HG02678 (cell line): ENCODE measurements around the gene LSS.

ENCODE experiments used
- ATAC-seq: cut with Tn5 transposase; IDR thresholded peaks from one replicate; pipeline ENCODE4 v1.9.1; 2021; ENCODE audit warnings: mild to moderate bottlenecking, moderate library complexity; ENCODE audit not compliant: unreplicated experiment

LSS gene

DNA sequence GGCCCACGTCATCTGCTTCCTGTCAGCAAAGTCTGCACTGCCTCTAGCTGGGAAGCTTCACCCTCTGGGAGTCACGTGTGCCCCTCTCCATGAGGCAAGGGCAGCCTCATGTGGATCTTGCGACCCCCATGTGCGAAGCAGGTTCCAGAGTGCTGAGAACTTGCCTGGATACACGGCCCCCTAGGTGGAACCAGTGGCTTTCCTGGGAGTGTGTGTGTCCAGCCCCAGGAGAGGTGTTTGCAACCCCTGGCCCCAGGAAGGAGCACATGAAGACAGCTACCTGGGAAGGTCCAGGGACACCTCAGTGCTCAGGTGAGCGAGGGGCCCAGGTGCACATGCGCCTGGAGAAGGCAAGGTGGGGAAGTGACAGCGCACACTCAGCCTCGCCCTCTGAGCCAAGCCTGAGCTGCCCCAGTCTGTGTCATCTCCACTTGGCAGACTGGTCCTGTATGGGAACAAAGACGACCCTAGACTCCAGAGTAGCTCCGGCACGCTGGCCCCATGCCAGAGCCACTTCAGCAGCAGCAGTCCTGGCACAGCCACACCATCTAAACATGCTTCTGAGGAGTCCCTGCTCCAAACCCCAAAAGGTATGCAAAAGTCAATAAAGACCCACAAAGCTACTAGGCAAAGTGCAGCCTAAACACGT lies 8.9 kb downstream of the LSS start:
- no peak for ATAC-seq

DNA sequence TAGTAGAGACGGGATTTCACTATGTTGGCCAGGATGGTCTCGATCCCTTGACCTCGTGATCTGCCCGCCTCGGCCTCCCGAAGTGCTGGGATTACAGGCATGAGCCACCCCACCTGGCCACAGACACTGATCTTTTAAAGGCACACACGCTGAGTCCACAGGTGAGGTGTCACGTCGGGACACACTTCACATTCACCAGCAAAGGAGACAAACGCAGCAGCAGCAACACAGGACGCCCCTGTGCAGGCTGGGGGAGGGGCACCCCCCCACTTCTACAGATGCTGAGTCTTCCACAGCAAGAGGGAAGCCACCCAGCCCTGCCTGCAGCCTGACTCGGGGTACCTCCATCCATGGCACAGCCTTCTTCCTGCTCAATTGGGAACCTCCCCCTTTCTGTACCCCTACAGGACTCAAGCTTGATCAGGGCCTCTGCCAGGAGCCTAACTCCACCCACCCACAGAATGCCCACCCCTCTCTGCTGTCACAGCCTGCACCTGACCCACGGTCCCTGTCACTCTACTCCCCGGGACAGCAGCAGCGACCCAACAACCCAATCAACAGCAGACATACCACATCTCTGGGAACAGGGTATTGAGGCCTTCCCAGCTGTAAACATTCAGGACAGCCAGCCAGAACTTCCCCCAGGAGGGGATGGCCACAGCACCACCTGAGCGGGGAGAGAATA lies 9.5 kb downstream of the LSS start:
- no peak for ATAC-seq

DNA sequence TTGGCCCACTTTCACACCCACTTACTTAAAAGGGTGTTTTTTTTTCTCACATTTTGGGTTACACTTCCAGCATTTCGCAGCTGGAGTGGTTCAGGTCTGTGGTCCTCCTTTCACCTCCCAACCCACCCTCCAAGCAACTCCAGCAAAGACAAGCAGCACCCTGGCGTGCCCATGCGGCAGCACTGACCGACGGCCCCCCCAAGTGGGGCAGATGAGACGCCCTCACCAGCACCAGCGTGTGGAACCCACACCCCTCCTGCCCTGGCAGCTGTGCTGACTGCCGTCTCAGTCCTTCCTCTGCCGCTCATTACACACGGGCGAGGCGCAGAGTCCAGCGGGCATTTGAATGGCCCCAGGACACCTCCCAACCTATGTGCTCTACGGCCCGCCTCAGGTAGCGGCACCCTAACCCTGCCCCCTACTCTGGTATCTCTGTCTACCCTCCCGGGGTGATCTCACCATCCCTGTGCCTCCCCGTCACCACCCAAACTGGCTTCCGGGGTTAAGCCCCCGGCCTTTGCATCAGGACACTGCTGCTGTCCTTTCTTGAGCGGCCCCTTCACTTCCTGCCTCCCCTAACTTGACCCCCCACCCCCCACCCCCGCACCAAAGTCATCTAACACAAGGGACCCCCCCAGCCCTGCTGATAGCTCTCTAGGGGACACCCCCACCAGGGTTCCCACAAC lies 10.9 kb downstream of the LSS start:
- ATAC-seq = no peak

DNA sequence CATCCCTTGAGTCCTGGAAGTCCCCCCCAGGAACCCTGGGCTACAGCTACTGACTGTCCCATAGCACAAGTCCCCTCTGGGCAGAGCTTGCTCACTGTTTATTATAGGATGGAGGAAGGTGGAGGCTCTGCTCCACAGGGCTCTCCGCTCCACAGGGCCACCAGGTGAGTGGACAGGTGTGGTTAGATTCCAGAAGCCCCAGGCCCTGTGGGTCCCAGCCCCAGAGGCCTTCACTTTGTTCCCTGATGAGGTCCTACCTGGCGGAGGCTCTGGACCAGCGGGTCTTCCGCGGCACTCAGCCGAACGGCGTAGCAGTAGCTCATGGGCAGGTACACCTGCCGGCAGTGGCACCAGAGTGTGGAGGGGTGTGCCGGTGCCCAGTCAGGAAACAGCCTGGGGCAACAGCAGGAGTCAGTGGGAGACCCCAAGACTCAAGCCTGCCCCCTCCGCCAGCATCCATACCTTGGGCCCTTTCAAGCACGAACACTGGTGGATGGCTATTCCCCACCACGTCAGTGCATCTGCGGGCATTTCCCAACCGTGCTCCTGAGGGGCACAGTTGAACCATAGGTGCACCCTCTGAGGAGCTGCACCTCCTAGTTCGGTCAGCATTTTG lies 12.3 kb downstream of the LSS start:
- no peak for ATAC-seq

DNA sequence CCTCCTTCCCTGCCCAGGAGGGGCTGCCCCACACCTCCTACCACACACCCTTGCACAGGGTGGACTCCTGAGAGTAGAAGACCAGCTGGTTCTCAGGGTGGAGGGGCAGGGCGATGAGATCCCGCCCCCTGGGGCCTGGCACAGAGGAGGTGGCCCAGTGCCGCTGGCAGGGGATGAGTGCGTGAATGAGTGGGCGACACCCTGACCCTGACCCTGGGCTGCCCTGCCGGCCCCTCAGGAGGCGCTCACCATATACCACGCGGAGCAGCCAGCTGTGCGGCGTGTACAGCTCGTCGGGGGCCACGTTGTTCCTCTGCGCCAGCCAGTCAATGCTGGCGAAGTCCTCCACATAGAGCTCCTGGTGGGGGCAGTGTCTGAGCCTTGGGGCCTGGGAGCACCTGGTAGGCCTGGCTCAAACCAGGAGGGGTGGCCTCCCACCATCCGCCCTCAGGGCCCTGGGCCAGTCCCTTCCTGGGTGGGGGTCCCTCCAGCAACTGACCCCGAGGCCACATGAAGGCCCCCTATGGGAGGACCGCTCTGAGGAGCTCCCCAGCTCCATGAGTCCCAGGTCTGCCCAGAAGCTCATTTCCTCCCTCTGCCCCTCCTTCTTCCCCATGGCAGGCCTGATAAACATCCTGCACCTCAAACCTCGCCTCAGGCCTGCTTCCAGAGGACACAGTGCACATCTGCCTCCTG lies 13.0 kb downstream of the LSS start:
- ATAC-seq = no peak

DNA sequence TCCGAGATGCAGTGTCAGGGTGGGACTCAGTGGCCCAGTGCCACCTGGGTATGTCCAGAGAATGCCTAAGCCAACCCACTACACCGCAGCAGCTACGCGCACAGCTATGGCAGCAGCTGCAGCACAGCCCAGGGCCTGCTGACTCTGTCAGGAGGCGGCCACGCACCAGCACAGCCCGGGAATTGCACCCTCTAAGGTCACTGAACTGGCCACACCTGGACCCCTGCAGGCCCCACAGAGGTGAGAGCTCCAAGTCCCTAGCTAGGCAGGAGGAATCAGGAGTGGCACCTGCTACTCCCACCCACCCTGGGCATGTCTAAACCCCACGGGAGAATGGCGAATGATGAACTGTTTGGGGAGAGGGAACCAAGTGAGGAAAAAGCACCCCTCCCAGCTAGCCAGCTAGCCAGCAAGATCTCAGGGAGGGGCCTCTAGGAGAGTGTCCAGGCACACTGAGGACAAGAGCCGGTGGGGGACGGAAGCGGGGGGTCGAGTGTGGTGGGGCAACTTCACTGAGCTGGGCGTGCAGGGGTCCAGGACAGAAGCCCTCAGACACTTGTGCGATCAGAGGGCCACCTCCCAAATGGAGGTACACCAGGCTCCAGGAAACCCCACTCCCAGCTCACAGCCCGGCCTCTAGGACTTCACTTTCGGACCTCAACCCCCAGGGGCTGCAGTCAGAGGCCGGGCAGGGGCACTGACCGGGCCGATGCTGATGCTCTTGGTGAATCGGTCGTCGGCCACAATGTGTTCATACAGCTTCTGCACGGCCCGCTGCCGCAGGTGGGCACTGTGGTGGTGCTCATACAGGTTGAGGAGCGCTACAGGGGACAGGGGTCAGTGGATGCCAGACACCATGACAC lies 13.9 kb downstream of the LSS start:
- ATAC-seq = no peak

DNA sequence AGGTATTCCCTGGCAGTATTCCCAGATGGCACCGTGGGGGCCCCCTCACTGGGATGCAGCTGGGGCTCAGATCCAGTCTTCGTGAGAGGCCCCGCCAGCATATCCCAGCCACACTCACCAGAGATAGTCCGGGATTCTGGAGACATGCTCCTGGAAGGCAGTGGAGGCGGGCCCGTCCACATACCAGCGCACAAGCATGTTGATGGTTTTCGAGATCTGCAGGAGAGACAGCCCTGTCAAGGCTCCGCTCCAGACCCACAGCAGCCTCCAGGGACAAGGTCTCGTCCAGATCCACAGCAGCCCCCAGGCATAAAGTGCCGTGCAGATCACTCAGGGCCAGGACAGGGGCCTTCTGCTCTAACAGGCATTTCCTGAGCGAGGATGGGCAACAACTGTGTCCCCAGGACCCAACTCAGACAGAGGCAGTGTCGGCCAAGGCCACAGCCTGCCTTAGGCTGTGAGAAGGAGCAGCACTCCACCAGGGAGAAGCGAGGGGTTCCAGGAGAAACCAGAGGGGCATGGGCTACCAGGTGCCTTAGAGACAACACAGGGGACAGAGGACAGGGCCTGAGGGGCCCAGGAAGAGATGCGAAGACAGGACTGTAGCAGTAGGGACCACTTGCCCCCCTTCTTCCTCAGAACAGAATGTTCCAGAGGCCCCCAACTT lies 14.8 kb downstream of the LSS start:
- ATAC-seq = no peak

DNA sequence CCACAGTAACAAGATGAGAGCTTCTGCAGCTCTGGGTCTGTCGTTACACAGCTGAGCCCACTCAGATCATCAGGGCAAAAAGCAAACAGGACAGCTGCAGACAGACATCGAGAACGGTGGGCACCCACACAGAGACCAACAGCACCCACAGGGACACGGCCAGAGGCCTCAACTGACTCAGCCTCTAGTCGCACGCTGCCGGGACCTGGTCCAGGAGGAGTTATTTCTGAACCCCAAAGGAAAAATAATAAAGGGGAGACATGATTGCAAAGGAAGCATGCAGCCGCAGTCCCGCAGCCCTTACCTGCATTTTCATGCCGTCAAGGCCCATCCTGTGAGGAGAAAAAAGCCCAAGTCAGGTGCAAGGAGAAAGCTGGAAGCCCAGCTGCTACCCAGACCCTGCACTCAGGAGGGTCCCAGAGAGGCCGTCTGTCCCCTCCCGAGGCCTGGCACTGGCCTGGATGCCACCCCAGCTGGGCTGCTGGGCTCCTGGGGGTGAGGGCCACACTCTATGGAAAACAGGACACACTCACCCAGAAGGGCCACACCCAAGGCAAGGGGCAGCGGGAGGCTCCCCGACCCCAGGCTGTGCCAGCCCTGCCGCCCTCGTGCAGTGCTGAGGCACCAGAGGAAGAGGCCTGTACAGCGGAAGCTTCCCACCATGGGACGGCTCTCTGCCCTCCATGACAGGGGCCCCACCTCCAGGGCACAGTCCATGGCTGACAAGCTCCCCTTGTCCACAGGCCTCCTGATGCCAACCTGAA lies 15.7 kb downstream of the LSS start:
- no peak for ATAC-seq

DNA sequence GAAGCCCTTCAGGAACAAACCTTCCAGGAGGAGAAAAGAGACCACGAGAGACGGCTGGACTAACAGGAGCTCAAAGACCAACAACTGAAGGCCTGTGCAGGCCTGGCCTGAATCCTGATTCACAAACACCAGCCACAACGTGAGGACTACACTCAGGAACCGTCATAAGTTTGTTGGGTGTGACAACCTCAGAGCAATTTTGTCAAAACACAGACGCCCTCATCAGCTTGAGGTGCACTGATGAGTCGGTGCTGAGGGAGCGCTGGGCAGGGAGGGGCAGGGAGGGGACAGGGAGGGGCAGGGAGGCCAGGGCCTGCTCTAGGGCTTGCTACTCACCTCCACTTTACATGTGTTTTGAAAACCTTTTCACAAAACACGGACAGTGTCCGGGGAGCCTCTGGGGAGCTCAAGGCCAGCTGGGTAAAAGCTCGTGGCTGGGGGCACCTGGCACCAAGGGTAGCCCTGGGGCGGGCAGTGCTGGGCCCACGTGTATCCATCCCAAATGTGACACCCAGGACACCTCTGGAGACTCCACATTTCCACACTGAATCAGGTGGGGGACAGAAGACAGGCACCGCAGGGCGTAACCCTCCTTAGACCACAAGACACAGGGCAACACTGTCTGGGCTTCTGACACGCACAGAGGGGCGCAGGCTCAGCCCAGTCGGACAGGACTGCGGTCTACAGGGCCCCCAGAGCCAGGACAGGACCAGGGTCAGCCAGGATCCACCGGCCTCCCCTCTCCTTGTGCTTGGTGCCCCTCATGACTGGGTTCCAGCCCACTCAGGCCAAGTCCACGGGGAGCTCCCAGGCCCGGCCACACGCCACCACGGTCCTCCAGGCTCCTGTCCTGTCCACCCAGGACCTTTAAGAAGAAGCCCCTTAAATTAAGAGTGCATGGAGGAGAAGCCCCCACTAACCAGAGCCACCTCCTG lies 16.5 kb downstream of the LSS start:
- ATAC-seq = no peak

DNA sequence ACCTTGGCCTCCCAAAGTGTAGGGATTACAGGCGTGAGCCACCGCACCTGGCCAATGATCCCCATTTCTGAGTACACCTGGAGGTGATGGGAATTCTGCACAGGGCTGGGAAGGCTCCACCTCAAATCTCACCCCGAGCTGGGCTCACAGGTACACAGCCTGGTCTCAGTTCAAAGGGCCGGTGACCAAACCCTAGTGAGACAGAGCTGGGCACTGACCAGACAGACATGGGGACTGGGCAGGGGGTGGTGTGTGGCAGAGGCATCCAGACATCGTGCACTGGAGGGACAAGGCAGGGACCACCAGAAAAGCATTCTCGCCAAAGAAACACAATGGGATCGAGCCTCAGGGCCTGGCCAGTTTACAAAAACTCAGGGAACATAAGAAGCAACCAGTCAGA lies 17.2 kb downstream of the LSS start:
- ATAC-seq = no peak

DNA sequence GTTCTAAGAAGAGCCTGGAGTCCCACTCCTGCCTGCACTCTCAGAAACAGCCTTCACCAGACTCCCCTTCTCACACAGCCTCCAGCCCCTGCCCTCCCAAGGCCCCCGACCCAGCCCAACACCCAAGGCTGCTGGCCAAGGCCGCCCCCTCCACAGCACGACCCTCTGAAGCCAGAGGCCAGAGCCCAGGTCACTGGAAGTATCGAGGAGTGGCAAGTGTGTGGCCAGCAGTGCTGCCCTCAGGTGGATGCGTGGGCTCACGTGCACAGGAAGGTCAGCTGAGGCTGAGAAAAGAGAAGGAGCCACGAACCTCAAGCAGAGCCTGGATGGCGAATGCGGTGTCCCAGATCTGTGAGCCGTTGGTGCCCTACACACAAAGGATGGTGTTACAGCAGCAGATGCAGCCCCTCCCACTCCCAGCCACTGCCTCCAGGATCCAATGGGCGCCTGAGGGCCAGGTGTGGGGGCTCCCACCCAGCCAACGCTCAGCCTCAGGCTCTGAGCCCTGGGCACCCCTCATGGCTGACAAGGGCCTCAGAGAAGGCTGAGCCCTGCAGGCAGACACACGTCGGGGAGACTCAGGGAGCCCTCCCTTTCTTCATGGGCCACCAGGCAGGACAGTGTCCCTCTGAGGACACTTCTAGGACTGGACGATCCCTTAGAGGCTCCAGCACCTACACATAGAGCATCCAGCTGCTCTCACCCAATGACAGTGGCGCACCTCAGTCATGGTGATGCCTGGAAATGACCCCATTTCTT lies 18.0 kb downstream of the LSS start:
- no peak for ATAC-seq

DNA sequence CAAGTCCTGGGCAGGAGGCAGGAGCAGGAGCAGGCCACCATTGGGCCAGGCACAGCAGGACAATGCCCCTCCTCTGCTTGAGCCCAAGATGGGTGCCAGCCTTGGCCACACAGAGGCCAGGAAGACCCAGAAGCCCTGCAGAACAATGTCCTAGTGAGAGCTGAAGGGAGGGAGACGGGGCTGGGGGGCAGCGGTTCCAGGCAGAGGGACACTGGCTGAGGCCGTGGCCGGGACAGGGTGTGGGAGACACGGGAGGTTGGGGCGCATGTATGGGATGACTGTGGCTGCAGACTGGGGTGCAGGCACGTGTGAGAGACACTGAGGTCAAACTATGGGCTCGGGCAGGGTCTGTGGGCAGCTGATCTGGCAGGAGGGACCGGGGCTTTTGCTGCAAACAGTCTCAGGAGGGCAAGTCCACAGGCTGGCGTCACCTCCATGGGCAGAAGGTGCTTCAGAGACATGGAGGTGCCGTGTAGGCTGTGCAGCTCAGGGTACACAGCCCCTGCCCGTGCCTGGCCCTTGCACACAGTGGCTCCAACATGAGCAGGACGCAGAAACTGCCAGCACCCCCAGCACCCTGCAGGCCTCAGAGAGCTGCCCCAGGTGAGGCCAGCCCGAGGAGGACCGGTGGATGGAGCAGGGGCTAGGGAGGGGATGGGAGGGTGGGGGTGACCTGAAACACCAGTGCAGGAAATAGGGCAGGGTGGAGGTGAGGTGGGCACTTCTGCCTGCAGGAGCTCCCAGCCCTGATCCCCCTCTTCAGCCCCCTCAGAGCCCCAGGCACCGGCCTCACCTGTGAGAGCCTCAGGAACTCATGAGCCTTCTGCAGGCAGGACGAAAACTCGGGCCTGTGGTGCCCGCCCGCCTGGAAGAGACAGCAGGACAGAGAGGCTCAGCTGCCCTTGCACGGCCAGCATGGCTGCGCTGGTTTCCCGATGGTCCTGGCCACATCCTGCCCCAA lies 19.5 kb downstream of the LSS start:
- no peak for ATAC-seq

DNA sequence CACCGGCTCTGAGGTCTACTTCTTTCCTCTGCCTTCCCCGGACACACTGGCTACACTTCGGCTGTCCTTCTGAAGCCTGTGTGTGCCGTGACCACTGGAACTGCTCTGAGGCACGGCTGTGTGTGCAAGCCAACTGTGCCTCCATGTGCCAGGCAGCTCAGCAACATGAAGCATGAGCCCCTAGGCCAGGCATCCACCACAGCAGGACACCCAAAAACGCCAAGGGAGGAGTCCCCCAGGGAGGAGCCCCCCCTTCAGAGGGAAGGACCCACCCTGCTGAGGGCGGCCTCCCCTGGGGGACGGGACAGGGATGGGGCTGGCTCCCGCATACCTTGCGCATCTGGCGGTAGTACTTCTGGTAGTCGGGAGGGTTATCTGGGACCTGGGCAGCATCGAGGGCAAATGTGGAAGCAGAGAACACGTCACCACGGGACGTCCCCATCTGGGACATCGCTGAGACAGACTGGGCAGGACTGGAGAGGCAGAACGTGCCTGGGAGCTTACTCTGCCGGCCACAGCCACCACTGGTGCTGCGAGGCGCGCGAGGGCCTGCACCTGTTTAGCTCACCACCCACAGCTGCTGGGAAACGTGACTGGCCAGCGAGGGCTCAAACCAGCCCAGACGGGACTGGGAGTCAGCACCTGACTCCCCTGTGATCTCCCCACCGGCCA lies 20.5 kb downstream of the LSS start:
- no peak for ATAC-seq

DNA sequence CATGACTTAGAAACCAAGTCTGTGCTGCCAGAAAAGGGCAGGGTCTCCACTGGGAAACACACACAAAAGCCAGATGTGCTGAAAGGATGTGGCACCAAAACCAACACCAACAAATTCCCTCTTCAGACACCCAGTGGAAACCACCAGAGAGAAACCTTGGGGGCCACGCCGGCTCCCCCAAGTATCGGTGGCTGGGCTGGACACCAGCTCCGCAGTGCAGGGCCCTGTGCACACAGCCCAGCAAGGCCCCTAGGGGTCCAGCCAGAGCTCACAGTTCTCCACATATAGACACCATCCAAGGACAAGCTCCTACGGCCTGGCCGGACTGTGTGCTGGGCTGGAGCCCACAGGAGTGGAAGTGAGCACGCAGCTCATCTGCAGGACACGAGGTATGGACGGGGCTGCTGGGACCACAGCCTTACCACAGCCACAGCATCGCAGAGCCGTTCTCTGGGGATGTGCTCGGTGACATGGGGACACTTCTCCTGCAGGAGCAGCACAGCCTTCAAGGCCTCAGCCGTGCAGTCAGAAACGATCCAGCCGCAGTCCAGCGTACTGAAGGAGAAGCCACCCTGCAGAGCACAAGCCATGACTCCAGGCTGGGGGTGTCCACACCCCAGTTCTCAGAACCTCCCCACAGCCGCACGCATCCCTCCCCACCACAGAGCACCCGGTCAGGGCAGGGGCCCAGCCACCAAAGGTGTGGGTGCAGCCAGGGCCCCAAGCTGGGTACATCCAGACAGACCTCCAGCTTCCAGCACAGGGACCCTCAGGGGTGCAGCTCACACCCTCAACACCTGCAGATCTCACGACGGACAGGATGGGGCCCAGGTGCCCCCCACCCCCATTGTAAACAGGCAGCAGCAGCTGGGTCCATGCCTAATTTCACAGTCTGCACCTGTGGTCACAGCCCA lies 21.3 kb downstream of the LSS start:
- ATAC-seq = no peak
